Stimulated activated CD8-positive, alpha-beta memory T cell treated with anti-CD3 and anti-CD28 coated beads, Interleukin-12 subunit alpha, Interleukin-12 subunit beta, amount 100 ng/mL, for 24 hours (primary cell): ENCODE data around the gene HTT.

Source experiments
- DNase-seq: peaks from one replicate; pipeline ENCODE4 v3.0.0-alpha.2; 2020; ENCODE audit errors: extremely low read depth

The HTT gene

GRCh38 chr4:3218824-3219760 lies 144.6 kb downstream of the HTT start:
- no peak for DNase-seq

DNA sequence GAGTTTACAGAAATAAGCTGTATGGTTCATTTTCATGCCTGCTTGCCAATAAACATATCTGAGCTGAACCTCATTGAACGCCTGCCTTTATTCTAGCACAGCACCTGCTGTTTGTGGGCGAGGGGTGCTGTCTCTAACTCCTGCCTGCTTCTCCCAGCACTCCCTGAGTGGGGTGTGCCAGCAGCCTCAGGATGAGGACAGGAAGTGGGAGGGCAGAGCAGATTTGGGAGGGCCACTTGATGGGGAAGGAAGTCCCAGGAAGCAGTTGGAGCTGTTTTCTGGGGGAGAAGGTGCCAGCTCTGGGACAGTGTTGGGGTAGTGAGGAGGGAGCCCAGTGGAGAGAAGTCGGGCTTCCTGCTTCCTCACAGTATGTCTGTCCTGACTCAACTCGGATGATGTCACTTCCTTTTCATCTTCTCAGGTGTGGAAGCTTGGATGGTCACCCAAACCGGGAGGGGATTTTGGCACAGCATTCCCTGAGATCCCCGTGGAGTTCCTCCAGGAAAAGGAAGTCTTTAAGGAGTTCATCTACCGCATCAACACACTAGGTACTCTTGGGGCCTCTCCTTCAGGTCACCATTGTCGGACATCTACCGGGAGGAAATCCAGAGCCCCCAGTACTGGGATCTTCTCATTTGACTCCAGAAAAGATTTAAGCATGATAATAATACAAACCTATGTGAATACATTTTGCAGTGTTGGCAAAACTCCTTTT lies 145.4 kb downstream of the HTT start:
- no peak for DNase-seq

DNA sequence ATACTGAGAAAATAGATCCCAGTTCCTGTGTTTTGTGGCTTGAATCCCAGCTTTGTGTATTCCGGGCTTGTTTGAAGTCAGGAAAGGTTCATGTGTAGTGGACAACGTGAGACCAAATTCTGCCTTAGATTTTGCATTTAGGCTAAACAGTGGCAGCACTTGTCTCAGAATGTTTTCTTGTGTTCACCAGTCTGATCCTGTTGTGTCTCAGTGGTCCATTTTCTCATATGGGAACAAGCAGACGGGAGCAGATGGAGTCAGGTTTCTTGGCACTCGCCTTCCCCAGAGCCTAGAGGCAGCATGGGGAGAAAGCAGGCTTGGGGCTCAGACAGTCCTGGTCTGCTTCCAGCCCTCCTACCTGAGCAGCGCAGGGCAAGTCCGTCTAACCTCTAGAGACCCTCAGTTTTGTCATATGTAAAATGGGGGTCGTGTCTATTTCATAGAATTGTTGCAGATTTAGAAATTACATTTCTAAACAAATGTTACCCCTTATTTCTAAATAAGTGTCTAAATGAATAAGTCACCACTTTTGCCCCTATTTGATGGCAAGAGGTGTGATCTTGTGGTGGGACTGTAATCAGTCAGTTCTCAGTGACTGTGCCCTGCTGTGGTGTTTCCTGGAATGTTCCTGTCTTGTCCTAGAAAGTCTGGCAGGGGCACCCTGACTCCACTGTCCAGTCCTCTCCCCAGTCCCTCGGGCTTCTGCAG lies 146.1 kb downstream of the HTT start:
- DNase-seq, result no peak

DNA sequence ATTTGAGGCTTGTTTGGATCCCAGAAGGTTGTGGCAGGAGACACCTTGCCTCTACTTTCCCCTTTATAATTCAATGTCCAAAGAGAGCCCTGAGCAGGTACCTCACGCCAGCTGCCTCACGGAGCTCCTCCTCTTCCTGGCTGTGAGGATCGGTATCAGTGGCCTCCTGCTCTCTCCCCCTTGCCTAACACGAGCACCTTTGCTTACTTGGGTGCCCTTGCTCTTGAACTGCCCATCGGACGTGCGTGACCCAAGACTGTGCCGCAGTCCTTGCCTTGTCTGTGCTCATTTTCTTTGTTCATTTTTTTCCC lies 146.7 kb downstream of the HTT start:
- no peak for DNase-seq

GRCh38 chr4:3221996-3222395 lies 147.5 kb downstream of the HTT start:
- DNase-seq, result no peak

GRCh38 chr4:3223346-3223745 lies 148.9 kb downstream of the HTT start:
- no peak for DNase-seq

DNA sequence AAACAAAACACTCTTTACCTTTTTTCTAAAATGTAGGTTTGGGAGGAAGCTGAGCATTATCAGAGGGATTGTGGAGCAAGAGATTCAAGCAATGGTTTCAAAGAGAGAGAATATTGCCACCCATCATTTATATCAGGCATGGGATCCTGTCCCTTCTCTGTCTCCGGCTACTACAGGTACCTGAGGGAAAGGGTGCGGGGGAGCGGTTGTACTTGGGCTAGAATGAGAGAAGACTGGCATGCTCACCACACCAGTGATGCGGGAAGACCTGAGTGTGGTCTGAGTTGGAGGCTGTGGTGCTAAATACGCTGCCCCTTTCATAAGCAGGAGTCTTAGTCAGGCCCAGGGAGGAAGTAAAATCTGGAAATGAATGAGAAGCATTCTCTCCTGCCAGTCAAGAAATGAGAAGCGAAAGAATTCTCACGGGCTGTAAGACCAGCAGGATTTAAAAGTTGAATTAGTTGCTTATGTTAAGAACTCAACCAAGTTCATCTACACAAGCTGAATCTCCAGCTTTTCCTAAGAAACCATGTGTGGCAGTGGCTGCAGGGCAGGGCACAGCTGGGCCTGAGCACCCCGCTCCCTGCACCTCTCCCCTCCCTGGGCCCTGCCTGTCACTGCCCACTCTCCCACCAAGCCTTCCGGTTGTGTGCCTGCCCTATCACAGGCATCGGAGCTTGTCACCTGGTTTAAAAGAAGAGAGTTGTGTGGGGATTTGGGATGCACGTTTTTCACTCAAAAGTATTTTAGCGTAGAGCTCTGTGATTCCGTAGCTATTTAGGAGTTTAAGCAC lies 149.7 kb downstream of the HTT start:
- no peak for DNase-seq

DNA sequence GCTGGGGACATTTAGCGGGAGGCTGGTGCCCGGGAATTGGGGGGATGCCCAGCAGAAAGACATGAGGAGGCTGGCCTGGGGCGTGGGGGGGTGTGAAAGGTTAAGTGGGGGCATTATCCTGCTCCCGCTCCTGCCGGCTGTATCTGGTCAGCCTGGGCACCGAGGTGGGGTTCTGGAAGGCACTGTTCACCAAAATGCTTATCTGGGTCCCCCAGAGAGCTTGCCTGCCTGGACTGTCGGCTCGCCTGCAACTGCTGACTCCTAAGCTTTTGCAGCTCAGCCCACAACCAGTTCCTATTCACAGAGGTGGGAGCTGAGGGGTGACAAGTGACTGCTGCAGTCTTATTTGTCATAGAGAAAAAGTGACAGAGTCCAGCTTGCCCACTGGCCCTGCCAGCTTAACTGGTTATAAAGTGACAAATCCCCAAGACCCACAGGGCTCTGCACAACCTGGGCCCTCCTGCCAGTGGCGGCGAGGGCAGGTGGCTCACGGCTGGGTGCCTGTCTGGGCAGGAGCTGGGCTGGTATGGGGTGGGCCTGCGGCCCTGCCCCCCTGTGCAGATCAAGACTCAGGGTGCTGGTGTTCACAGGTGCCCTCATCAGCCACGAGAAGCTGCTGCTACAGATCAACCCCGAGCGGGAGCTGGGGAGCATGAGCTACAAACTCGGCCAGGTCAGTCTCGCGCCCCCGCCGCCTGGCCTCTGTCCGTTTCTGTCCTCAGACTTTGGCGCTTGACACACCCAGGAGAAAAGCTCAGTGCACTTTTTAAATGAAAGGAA lies 150.8 kb downstream of the HTT start:
- no peak for DNase-seq

DNA sequence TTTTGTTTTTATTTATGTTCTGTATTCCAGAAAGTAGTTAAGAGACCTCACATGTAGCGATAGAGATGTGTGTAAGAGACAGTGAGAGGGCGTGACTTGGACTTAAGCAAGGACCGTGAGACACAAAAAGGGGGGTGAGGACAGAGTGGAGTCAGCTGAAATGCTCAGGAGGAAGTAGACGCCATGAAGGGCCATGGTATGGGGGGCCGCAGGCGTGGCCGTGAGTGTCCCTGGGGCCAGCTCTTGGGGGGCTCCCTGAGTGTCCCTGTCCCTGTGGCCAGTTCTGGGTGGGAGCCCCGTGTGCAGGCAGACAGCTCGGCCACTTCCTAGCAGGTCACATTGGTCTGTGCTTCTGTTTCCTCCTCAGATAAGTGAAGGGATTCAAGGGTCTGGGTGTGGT lies 151.5 kb downstream of the HTT start:
- DNase-seq, result no peak

- DNase-seq, result no peak
These were observed 152.0 kb downstream of the HTT start for GRCh38 chr4:3226467-3226866.

DNA sequence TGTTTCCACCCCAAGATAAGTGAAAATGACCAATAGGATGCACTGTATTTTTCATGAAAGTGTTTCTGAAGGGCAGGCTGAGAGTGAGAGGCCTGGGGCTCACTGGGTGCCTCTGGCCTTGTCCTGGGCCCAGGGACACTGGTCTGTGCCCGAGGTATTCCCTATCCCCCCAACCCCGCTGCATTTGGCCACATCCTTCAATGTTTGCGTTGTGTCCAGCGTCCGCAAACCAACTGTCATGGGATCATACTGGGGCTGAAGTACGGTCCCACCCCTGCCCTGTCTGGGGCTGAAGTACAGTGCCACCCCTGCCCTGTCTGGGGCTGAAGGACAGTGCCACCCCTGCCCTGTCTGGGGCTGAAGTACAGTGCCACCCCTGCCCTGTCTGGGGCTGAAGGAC lies 152.5 kb downstream of the HTT start:
- no peak for DNase-seq

DNA sequence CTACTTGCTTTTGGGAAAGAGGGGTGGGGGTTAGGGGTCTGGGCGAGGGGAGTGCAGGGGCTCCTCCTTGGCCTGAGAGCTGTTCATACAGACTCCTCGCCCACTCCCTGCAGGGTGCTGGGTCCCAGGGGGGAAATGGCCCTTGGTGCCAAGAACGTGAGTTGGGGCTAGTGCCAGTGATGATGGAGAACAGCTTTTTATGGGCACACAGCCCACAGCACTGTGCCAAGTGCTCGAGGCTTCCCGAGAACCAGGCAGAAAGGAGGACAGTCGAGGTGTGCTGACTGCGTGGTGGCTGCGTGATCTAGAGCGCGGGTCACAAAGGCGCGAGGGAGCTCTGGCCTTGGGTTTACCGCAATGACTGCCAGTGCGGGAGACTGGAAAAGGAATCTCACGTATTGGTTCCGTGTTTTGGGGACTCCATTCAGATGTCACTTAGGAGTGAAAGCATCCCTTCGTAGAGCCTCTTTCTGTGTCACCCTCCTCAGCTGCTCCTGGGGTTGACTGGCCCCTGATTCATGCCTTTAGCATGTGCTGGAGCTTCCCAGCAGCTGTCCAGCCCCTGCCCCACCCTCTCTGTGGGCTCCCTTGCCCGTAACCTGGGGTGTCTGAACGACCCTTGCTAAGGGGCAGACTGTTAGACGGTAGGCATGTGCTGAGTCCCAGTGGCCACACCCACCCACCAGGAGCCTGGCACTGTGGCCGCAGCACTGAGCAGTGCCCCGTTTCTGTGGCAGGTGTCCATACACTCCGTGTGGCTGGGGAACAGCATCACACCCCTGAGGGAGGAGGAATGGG lies 153.6 kb downstream of the HTT start:
- no peak for DNase-seq

DNA sequence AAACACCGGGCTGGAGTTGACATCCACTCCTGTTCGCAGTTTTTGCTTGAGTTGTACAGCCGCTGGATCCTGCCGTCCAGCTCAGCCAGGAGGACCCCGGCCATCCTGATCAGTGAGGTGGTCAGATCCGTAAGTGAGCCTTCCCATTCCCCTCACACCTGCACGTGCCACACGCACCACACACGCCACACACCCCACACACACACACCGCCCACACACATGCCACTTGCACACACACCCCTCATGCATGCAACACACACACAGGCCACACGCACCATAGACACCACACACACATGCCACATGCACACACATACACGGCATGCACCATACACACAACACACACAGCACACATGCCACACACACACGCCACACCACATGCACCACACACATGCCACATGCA lies 154.4 kb downstream of the HTT start:
- DNase-seq, result no peak

GRCh38 chr4:3229328-3229727 lies 154.8 kb downstream of the HTT start:
- DNase-seq, result no peak

GRCh38 chr4:3229964-3230363 lies 155.5 kb downstream of the HTT start:
- no peak for DNase-seq

- DNase-seq, result no peak
These were observed 157.0 kb downstream of the HTT start for GRCh38 chr4:3231471-3231870.

DNA sequence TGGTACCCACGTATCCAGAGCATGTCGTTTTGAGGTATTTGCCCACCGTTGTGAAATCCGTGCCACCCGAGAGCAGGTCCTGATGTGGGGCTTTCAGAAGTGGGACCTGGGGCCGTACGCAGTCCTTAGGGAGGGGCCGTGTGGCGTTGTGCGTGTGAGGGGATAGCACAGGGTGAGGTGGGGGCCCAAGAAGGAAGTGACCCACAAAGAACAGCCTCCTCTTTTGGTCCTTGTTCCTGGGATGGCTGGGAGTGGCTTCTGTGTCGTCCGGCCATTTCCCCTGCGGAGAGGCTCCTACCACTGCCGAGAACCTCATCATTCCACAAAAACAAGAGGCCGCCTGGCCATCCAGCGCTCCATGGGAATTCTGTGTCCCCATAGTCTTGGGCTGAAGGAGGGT lies 157.5 kb downstream of the HTT start:
- DNase-seq, result no peak

GRCh38 chr4:3232871-3233271 lies 158.4 kb downstream of the HTT start:
- no peak for DNase-seq

DNA sequence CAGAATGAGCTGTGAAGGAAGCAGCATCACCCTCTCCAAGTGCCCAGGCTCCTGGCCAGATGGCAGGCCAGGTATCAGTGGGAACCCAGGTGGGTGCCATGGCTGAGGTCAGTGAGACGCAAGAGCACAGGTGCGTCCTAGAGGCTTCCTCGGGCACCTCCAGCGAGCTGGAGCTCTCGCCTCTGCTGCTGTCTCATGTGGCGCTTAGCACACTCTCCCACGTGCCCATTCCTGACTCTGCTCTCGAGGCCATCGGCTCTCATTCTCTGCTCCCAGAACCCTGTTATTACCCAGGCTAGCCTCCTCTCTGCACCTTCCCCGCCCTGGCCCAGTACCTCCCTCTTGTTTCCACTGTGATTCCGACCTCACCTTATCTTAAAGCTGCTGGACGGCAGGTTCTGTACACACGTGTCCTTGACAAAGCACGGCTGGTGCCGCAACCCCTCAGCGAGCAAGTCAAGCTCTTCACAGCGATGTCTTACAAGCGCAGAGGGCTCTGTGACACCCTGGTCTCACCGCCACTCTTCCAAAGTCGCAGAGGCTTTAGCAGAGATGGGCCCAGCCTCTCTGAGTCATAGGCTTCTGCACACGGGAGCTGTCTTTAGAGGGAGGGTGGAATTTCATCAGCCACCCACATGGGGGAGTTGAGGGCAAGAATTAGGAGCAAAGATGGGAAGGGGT lies 159.1 kb downstream of the HTT start:
- DNase-seq, result no peak
